HG02798 (cell line): Measurements from ENCODE around the gene SOX10.
"Not testable (repeated sequence)": the region's sequence is repeated elsewhere in the genome, so short reads cannot be mapped to it uniquely, and the experiment has no call there.

Experiments
- ATAC-seq: cut with Tn5 transposase; IDR thresholded peaks from one replicate; pipeline ENCODE4 v1.9.1; 2021; ENCODE audit warnings: mild to moderate bottlenecking; ENCODE audit not compliant: unreplicated experiment, poor library complexity

The SOX10 gene

DNA sequence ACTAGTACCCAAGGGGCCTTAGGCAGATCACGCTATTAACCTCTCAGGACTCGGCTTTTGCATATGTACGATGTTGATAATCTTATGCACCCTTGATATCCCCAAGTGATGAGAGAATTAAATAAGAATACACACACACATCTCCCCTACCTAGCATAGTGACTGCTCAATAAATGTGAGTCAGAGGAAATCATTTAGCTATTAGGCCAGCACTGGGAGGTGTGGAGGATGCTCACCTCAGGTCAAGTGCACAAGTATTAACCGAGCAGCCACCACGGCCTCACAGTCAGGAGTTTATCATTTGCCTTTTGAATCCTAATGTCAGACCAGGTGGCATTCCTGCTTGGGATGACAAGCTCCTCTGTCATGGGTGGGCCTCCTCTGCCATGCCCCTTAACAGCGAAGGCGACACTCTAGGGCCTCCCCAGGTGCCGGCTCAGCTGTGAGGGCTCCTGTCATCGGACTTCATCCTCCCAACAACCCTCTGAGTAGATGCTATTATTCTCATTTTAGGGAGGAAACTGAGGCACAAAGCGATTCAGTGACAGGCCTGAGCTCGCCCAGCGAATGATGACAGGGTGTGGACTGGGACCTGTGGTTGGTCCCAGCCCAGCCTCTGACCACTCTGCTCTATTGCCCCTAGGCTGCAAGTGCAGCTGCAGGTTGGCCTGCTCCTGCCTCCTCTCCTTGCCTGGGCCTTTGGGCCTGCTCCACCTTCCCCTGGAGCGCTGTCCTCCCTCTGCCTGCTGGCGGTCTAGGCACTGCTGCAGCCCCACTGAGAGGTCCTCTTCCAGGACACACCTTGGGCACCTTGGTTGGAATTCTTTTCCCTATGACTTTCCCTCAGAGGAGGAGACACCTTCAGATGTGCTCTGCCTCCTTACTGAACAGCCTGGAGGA, 5.0 kb upstream of the SOX10 start:
- no peak for ATAC-seq

DNA sequence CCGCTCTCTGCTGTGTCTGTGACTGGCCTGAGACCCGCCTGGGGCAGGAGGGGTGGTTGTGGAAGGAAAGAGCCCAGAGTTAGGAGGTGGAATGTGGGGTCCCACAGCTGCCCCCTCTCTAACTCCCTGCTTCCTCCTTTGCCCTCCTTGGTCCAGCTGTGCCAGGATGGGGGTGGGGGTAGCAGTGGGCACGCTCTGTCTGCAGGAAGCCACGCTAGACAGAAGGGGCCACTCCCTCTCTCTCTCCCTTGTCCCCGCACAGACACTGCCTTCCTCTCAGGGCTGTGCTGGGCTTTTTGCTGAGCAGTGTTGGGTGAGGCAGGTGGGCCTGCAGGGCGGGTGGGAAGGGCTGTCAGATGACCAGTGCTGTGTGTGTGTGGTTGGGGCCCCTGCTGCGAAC, 2.0 kb upstream of the SOX10 start:
- ATAC-seq = no peak

DNA sequence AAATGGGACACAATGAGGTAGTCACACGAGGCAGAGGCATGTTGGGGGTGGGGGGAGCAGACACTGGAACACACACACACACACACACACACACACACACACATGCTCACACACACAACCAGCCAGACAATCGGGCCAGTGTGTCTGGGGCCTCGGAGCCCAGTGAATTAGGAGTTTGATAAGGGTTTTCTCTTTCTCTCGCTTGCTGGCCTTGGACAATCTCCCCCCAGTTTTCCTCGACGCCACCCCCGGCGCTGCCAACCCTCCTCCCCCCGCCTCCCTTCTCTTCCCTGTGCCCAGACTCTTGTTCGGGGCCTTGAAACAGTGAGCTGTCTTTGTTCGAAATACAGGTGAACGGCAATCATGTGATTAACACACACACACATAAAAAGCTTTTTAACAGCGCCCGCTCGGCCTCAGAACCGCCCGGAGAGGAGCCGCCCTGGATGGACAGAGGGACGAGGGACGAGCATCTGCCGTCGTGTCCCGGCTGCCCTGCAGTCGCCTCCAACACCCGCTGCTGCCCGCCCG, 1.5 kb upstream of the SOX10 start:
- ATAC-seq = no peak

DNA sequence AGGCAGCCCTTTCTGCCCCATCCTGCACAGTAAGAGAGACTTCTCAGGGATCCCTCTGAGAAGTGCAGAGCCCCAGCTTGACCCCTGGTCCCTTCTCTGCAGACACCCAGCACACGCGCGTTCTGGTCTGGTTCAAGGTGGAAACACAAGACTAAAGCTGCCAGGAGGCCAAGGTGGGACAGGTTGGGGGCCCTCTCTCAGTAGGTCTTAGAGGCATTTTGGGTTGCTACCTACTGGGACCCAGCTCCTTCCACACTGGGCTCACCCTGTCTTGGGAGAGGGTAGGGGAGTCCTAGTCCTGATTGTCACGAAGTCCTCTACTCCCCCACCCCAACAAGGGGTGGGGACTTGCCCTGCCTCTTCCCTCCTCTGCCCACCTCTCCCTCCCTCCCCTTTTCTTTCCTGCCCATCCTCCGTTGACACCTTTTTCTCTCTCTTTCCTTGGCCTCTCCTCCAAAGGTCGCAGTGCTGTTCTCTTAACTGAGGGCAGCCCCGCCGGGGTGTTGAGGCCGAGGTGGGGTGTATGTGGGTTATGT, 763 bp upstream of the SOX10 start:
- no peak for ATAC-seq

DNA sequence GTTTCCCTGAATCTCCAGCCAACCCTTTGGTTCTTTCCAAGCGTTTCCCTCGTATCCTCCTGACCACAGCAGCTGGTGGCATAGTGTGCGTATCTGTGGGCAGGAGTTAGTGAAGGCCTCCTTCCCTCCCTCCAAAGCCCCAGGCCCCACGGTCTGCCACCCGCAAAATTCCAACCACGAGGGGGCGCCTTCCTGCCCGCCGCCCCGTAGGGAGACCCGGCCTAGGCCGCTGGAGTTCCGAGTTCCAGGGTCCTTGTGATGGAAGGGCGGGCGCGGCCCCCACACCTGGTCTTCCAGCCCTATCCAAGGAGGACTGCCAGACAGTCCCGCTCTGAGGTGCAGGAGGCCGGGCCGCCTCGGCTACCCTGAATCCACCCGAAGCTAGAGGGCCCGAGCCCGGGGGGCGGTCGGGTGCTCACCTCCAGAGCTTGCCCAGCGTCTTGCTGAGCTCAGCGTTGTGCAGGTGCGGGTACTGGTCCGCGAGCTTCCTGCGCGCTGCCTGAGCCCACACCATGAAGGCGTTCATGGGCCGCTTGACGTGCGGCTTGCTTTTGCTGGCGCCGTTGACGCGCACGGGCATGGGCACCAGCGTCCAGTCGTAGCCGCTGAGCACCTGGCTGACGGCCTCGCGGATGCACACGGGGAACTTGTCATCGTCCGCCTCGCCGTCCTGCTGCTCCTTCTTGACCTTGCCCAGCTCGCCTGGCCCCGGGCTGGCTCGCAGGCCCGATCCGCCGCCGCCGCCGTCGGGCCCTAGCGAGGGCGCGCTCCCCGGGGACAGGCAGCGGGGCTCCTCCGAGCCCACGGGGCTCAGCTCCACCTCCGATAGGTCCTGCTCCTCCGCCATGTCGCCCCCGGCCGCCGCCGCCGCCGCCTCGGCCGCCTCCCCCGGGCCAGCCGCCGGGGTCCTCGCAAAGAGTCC, 1.2 kb downstream of the SOX10 start:
- no peak for ATAC-seq

DNA sequence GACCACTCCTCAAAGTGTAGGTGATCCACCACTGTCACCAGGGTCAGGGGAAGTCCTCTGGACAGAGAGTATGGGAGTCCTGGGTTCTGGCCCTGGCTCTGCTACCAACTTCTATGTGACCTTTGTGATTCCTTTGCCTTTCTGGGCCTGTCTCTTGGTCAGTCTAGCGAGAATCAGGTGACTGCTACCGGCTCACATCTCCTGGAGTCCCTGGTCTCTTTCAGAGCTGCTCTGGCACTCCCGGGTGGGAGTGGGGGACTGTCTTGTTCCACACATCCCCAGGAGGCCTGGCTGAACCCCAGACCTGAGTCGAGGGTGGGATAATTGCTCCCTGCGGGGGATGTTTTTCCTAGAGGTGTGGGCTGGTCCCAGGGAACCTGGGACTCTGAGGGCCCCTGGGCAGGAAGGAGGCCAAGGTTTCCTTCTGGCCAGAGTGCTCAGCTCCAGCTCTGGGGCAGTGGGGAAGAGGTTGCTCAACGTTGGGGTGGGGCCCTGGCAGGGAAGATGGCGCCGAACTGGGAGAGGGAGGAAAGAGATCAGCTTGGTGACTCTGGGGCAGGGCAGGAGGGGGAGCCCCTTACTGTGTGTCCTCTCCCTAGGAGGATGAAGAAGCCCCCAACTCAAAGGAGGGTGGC, 2.1 kb downstream of the SOX10 start:
- no peak for ATAC-seq

DNA sequence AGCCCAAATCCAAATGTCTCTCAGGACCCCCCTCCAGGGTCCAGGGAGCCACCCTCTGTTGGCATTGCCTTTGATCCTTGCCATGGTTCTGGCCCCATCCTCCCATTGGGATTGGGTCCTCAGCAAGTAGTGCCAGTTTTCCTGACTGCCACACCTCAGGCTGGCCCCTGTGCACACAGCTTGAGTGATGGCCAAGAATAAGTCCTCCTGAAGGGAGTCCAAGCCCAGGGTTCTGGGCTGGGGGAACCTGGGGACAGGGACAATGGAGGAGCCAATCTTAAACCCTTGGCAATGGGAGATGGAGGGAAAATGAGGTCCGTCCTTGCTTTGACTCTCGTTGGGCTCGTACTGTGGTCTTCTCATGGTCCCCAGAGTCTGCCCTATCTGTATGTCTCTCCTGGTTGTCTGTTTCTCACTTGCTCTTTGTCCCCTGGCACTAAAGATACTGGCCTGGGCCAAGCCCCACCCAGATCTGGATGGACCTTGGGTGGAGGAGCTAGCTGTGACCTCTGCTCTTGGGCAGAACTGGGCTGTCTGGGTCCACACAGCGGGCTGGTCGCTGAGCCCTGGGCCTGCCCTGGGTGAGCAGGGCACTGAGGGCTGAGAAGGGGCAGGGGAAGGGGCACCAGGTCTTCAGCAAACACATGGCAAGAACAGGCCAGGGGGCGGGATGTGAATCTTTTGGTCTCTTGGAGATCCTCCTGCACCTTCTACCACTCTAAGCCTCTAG, 2.9 kb downstream of the SOX10 start:
- no peak for ATAC-seq

DNA sequence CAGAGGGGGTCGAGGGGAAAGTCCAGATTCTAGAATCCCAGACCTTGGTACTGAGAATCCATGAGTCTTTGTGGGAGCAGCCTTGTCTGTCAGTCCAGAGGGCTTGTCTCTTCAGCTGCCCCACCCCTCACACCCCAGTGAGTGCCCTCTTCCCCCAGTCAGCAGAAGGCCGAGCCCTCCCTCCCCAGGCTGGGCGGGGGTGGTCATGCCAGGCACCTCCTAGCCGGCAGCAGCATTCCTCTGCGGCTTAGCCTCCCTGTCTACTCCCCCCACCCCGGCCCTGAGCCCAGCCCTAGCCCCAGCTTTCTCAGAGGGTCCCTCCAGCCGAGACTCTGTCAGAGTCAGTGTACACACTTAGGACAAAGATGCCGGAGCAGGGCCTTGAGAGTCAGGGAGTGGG, 4.6 kb downstream of the SOX10 start:
- no peak for ATAC-seq

DNA sequence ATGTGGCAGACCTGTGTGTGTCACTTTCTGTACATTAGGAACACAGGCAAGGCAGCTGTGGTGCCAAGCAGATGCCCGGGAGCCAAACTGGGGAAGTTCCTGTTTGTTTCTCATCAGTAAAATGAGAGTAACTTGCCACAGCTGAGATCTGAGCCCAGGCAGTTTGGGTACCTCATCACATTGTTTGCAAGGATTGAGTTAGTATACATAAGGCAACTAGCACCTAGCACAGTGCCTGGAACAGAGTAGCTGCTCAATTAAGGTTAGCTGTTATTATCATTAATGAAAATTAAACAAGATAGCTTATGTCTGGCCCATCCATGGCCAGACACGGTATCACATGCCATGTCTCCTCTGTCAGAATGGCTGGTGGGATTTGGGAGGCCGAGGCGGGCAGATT, 7.8 kb downstream of the SOX10 start:
- ATAC-seq = no peak

DNA sequence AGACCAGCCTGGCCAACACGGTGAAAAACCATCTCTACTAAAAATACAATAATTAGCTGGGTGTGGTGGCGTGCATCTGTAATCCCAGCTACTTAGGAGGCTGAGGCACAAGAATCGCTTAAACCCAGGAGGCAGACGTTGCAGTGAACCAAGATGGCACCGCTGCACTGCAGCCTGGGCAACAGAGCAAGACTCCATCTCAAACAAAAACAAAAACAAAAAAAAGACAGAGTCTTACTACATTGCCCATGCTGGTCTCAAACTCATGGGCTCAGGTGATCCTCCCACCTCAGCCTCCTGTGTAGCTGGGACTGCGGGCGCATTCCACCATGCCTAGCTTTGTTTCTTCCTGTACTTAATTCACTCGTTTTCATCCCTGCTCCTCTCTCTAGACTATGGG, 8.3 kb downstream of the SOX10 start:
- not testable (repeated sequence) for ATAC-seq

DNA sequence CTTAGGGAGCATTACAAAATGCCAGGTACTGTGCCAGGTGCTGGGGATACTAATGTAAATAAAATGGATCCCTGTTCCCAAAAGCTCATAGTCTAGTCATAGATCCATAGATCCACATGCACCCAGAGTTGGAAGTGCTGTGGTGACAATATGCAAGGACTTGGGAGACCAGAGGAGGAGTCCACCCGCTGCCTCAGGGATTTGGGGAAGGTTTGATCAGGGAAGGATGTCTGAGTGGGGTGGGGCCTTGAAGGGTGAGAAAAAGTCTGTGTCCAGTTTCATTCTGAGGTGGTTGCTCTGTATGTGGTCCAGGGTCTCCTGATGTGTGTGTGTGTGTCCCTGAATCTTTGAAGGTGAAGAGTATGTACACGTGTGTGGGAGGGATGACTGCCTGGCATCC, 9.2 kb downstream of the SOX10 start:
- no peak for ATAC-seq

DNA sequence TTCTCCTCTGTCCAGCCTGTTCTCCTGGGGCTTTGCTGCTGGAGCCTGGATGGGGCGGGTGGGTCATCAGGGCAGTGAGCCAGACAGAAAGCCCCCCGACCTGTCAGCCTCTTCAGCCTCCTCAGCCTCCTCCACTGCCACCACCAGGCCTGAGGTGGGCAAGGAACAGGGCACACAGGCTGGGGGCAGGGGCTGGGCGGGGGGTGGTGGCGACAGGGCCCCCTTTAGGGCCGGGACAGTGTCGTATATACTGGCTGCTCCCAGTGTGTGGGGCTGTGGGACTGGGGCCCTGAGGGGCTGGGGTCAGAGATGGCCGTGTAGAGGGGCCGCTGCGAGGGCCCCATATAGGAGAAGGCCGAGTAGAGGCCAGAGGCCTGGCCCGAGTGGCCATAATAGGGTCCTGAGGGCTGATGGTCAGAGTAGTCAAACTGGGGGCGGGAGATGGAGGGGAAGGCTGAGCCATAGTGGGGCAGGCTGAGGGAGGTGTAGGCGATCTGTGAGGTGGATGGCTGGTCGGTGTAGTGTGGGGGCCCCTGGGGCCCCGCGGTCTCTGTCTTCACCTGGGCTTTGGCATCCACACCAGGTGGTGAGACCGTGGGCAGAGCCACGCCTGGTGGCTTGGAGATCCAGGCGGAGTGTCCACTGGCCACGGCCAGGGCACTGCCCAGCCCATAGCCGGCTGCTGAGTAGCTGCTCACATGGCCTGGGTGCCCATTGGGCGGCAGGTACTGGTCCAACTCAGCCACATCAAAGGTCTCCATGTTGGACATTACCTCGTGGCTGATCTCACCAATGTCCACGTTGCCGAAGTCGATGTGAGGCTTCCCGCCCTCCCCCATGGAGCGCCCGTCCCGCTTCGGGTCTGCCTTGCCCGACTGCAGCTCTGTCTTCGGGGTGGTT, 10.8 kb downstream of the SOX10 start:
- ATAC-seq = no peak

DNA sequence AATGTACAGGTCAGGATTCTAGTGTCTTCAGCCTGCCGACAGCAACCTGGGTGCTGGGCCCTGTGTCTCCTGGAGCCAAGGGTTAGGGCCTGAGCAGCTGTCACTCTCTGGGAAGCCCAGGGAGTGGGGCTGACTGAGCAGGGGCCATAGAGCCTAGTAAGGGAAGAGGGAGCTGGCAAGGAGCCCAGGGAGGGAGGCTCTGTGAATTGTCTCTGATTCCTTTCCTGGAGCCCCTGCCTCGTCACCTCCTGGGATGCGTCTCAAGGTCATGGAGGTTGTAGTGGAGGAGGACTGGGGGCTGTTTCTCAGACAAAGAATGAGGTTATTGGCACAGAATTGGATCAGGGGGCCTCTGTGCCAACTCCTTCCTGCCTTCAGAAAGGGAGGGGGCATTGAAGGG, 11.8 kb downstream of the SOX10 start:
- ATAC-seq = no peak

DNA sequence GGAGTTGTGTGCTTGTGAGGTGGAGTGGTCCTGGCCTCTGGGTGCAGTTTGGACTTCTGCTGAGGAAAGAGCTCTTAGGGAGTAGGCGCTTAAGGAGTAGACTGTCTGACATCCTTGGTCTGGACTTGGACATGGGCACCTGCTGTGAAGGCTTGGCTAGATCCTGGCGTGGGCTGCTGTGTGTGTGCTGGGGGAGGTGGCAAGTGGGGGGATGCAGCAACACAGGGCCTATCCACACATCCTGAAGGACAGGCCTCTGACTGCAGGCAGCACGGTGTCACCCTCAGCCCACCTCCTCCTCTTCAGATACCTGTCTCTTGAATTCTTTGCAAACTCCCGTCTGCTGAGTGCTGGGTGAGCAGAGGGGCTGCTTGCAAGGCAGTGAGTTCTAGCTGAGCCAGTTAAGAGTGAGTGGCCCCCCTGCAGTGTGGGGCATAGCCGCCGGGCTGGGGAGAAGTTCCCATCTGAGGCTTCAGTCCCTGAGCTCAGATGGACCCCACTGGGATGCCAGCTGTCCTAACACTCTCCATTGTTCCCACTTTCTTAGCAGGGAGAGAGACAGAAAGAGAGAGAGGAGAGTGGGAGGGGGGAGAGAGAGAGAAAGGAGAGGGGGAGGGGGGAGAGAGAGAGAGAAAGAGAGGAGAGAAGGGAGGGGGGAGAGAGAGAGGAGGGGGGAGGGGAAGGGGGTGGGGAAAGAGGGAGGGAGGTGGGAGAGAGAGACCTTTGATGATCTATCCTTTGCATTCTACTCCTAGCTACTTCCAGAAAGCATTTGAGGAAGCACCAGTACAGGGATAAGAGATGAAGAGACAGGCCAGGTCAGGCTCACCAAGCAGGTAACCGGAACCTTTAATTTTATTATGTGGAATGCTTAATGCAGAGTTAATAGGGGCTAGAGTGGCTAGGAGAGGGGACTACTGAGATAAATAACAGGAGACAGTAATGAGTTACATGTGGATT, 12.6 kb downstream of the SOX10 start:
- no peak for ATAC-seq

DNA sequence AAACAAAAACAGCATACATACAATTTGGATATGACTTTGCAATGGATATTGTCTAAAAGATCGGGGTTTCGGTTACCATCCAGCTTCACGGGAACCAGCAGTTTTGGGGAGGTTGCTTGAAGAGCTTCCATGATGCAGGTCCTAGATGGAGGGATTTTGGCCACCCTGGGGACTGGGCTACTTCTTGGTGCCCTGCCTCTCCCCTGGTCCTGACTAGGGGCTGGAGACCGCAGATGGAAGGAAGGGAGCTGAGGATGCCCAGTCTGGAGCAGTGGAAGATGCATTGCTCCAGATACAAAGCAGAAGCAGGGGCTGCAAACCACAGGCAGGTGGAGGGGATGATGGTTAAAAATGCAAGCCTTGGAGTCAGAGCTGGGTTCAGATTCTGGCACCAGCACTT, 13.5 kb downstream of the SOX10 start:
- no peak for ATAC-seq

DNA sequence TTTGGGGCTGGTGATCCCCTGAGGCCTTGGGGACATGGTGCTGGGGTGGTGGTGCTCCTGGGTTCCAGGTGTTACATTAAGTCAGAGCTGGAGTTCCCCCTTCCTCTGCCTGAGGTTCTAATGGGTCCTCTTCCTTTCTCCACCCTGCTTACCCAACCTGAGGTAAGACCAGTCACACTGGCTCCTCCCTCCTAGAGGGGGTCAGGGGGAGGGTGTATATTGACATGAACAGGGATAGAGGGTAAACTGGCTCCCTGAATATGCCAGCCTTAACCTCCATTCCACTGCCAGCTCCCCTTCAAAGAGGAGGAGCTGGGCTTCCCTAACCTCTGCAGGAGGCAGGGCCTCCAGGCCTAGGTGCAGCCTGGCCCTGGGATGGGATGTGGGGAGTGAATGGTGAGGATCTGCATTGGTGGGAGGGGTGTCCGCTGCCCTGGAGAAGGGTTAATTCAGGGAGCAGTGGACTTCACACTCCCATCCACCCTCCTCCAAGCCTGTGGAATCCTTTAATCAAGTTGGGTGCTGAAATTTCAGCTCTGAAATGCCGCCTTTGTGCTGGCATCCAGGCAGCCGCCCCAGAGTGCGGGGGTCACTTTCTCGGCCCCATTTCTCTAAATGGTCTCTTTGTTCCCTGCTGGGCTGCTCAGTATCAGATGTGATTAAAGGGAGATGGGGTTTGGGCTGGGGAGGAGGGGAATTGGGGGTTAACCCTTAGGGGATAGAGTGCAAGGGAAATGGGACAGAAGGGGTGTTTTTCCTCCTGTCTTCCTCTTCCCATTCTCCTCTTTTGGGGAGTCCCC, 15.7 kb downstream of the SOX10 start:
- ATAC-seq = no peak
